Measurements from ENCODE around the gene SIKE1.

The SIKE1 gene

DNA sequence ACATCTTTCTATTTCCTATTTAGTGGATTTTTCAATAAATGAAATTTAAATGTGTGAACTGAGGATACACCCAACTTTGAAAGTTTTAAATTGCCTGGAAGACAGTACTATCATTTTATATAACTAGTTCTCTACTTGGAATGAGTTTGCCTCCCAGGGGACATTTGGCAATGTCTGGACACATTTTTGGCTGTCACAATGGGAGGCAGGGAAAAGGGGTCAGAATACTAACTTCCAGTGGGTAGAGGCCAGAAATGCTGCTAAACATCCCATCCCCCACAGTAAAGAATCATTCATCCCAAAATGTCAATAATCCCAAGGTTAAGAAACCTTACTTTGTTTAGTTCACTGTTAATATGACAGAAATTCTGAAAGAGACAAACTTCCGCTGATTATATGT lies 50.7 kb downstream of the SIKE1 start:
- no peak for ATAC-seq
- TF ChIP-seq RARB (CRISPR knock-in tag; IDR thresholded peaks at IDR 0.05): no peak
- TF ChIP-seq OSR1 (CRISPR knock-in tag; IDR thresholded peaks at IDR 0.05): no peak
- no peak for TF ChIP-seq SNAI2 (CRISPR knock-in tag; IDR thresholded peaks at IDR 0.05)
- TF ChIP-seq TCF4 (CRISPR knock-in tag; IDR thresholded peaks at IDR 0.05; ENCODE audit: borderline replicate concordance): no peak
- no peak for TF ChIP-seq ZC3H10 (CRISPR knock-in tag; IDR thresholded peaks at IDR 0.05)
- TF ChIP-seq ARNTL (CRISPR knock-in tag; IDR thresholded peaks at IDR 0.05; ENCODE audit: borderline replicate concordance, low read depth): no peak
- TF ChIP-seq ZNF8 (CRISPR knock-in tag; IDR thresholded peaks at IDR 0.05): no peak
- TF ChIP-seq ESRRG (CRISPR knock-in tag; IDR thresholded peaks at IDR 0.05): no peak
- TF ChIP-seq TOX (CRISPR knock-in tag; IDR thresholded peaks at IDR 0.05; ENCODE audit: borderline replicate concordance): no peak
- TF ChIP-seq, protein P1, sequence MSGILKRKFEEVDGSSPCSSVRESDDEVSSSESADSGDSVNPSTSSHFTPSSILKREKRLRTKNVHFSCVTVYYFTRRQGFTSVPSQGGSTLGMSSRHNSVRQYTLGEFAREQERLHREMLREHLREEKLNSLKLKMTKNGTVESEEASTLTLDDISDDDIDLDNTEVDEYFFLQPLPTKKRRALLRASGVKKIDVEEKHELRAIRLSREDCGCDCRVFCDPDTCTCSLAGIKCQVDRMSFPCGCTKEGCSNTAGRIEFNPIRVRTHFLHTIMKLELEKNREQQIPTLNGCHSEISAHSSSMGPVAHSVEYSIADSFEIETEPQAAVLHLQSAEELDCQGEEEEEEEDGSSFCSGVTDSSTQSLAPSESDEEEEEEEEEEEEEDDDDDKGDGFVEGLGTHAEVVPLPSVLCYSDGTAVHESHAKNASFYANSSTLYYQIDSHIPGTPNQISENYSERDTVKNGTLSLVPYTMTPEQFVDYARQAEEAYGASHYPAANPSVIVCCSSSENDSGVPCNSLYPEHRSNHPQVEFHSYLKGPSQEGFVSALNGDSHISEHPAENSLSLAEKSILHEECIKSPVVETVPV (CRISPR knock-in tag; IDR thresholded peaks at IDR 0.05): no peak
- TF ChIP-seq, protein P2, sequence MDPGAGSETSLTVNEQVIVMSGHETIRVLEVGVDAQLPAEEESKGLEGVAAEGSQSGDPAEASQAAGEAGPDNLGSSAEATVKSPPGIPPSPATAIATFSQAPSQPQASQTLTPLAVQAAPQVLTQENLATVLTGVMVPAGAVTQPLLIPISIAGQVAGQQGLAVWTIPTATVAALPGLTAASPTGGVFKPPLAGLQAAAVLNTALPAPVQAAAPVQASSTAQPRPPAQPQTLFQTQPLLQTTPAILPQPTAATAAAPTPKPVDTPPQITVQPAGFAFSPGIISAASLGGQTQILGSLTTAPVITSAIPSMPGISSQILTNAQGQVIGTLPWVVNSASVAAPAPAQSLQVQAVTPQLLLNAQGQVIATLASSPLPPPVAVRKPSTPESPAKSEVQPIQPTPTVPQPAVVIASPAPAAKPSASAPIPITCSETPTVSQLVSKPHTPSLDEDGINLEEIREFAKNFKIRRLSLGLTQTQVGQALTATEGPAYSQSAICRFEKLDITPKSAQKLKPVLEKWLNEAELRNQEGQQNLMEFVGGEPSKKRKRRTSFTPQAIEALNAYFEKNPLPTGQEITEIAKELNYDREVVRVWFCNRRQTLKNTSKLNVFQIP (CRISPR knock-in tag; IDR thresholded peaks at IDR 0.05; ENCODE audit: borderline replicate concordance, low read depth): no peak
- TF ChIP-seq, protein P3, sequence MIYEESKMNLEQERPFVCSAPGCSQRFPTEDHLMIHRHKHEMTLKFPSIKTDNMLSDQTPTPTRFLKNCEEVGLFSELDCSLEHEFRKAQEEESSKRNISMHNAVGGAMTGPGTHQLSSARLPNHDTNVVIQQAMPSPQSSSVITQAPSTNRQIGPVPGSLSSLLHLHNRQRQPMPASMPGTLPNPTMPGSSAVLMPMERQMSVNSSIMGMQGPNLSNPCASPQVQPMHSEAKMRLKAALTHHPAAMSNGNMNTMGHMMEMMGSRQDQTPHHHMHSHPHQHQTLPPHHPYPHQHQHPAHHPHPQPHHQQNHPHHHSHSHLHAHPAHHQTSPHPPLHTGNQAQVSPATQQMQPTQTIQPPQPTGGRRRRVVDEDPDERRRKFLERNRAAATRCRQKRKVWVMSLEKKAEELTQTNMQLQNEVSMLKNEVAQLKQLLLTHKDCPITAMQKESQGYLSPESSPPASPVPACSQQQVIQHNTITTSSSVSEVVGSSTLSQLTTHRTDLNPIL (CRISPR knock-in tag; IDR thresholded peaks at IDR 0.05; ENCODE audit: low read depth): no peak

DNA sequence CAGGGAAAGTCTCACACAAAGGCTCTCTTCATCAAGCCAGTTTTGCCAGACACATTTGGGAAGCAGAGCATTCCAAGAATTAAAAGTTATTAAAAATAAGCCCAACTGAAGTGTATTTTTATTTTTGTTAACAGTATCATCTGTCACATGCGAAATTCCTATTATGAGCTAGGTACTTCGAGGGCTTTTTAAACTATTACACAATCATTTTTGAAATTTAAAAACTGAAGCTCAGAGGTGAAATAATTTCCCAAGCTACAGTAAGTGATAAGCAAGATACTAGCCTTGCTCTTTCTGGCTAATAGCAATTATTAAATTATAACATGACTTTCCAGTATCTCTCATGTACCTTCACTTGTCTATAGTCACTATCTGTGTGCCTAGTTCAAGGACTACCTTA lies 51.9 kb downstream of the SIKE1 start:
- ATAC-seq: no peak
- TF ChIP-seq ISL1 (CRISPR knock-in tag; IDR thresholded peaks at IDR 0.05) (no peak), CSDC2 (CRISPR knock-in tag; IDR thresholded peaks at IDR 0.05) (no peak), BACH2 (CRISPR knock-in tag; IDR thresholded peaks at IDR 0.05; ENCODE audit: borderline replicate concordance) (no peak), TSHZ2 (CRISPR knock-in tag; IDR thresholded peaks at IDR 0.05) (no peak), PATZ1 (CRISPR knock-in tag; IDR thresholded peaks at IDR 0.05; ENCODE audit: borderline replicate concordance) (no peak), ZFP3 (CRISPR knock-in tag; IDR thresholded peaks at IDR 0.05) (no peak), ZNF70 (CRISPR knock-in tag; IDR thresholded peaks at IDR 0.05) (no peak), ZC3H10 (CRISPR knock-in tag; IDR thresholded peaks at IDR 0.05) (no peak), ESRRG (CRISPR knock-in tag; IDR thresholded peaks at IDR 0.05) (no peak)

DNA sequence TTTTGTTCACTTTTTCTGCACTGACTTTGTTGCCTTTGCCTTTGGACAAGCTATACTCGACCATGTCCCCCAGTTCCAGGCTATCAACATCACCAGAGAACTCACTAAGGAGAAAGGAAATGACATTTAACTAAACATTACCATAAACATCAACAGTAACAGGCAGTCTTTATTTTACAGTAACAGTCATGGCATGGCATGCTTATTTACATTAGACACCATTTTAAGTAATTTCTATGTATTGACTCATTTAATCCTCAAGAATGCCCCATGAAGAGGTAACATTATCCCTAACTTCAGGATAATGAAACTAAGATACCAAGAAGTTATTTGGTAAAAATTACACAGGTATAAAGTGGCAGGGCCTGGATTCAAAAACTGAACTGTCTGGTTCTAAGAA lies 55.3 kb downstream of the SIKE1 start:
- no peak for TF ChIP-seq ISL1 (CRISPR knock-in tag; IDR thresholded peaks at IDR 0.05)
- no peak for ATAC-seq

DNA sequence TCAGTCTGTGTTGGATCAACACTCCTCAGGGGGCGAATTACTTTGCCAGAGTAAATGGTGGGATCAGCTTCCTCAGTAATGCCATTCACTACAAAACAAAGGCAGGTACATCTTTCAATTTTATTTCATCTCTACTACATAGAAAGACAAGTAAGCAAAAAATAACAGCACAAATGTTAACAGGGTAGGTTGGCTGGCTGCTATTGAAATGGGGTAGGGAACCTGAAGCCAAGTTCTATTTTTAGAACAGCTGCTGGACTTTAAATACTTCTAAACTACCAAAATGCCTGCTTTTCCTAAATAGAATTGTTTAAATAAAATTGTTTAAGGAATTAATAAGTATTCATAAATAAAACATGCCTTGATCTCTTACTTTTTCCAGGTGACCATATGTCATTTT lies 56.6 kb downstream of the SIKE1 start:
- no peak for ATAC-seq
- TF ChIP-seq OSR1 (CRISPR knock-in tag; IDR thresholded peaks at IDR 0.05) (no peak), SNAI2 (CRISPR knock-in tag; IDR thresholded peaks at IDR 0.05) (no peak), TOX (CRISPR knock-in tag; IDR thresholded peaks at IDR 0.05; ENCODE audit: borderline replicate concordance) (no peak), ZNF70 (CRISPR knock-in tag; IDR thresholded peaks at IDR 0.05) (no peak), ARNTL (CRISPR knock-in tag; IDR thresholded peaks at IDR 0.05; ENCODE audit: borderline replicate concordance, low read depth) (no peak), PATZ1 (CRISPR knock-in tag; IDR thresholded peaks at IDR 0.05; ENCODE audit: borderline replicate concordance) (no peak), ZNF8 (CRISPR knock-in tag; IDR thresholded peaks at IDR 0.05) (no peak), ZFP3 (CRISPR knock-in tag; IDR thresholded peaks at IDR 0.05) (no peak)
- TF ChIP-seq, protein P2 (CRISPR knock-in tag; IDR thresholded peaks at IDR 0.05; ENCODE audit: borderline replicate concordance, low read depth): no peak
- TF ChIP-seq, protein P3 (CRISPR knock-in tag; IDR thresholded peaks at IDR 0.05; ENCODE audit: low read depth): no peak
